HUDEP-2 (cell line): Measurements from ENCODE around the gene PIKFYVE.
"Not testable (repeated sequence)": the region's sequence is repeated elsewhere in the genome, so short reads cannot be mapped to it uniquely, and the experiment has no call there.

ENCODE experiments used
- DNase-seq, 76 experiments: peaks; one replicate each; lab custom pipeline; 2025; ENCODE audit not compliant: unreplicated experiment in 76 of 76; lab: John Stamatoyannopoulos, UW

Gene PIKFYVE

GRCh38 chr2:208358758-208359631 lies 92.9 kb downstream of the PIKFYVE start:
- DNase-seq, result peak in 1 of 76 experiments; percentile 1

GRCh38 chr2:208359632-208359986 lies 93.6 kb downstream of the PIKFYVE start:
- no peak for DNase-seq

GRCh38 chr2:208360259-208361076 lies 94.4 kb downstream of the PIKFYVE start:
- DNase-seq, result no peak

- no peak for DNase-seq
Observed at GRCh38 chr2:208361077-208361441, 95.0 kb downstream of the PIKFYVE start.

- DNase-seq, result peak in 17 of 76 experiments; percentile 1 to 70 (median 12)
Observed at GRCh38 chr2:208363485-208363884, 97.4 kb downstream of the PIKFYVE start.

- DNase-seq, result no peak
Observed at GRCh38 chr2:208366215-208367127, 100.4 kb downstream of the PIKFYVE start.

GRCh38 chr2:208369091-208369490 lies 103.0 kb downstream of the PIKFYVE start:
- no peak for DNase-seq

- DNase-seq, result peak in 11 of 76 experiments; percentile 4 to 58 (median 32)
Observed at GRCh38 chr2:208370881-208371633, 105.0 kb downstream of the PIKFYVE start.

- DNase-seq, result no peak
Observed at GRCh38 chr2:208371634-208371935, 105.5 kb downstream of the PIKFYVE start.

GRCh38 chr2:208373460-208374089 lies 107.5 kb downstream of the PIKFYVE start:
- DNase-seq, result peak in 19 of 76 experiments; percentile 1 to 41 (median 9)

GRCh38 chr2:208375491-208376068 lies 109.5 kb downstream of the PIKFYVE start:
- DNase-seq, result no peak

GRCh38 chr2:208377344-208377860 lies 111.3 kb downstream of the PIKFYVE start:
- not testable (repeated sequence) for DNase-seq

- no peak for DNase-seq
Observed at GRCh38 chr2:208379192-208379591, 113.1 kb downstream of the PIKFYVE start.

- DNase-seq, result no peak
Observed at GRCh38 chr2:208384637-208385036, 118.6 kb downstream of the PIKFYVE start.

GRCh38 chr2:208386541-208386940 lies 120.5 kb downstream of the PIKFYVE start:
- no peak for DNase-seq

- DNase-seq, result no peak
Observed at GRCh38 chr2:208389940-208390339, 123.9 kb downstream of the PIKFYVE start.

GRCh38 chr2:208392300-208392699 lies 126.2 kb downstream of the PIKFYVE start:
- peak in 5 of 76 experiments; percentile 2 to 35 (median 23) for DNase-seq

- DNase-seq, result not testable (repeated sequence)
Observed at GRCh38 chr2:208396796-208397195, 130.7 kb downstream of the PIKFYVE start.

GRCh38 chr2:208399201-208399600 lies 133.1 kb downstream of the PIKFYVE start:
- DNase-seq, result no peak
